NCI-H82 treated with DMSO at 0.1 percent for 48 hours (cell line): ENCODE data around the gene SLC6A9.

Experiments
- DNase-seq: peaks from one replicate; lab custom pipeline; 2025; ENCODE audit not compliant: unreplicated experiment; lab: John Stamatoyannopoulos, UW

Gene SLC6A9

DNA sequence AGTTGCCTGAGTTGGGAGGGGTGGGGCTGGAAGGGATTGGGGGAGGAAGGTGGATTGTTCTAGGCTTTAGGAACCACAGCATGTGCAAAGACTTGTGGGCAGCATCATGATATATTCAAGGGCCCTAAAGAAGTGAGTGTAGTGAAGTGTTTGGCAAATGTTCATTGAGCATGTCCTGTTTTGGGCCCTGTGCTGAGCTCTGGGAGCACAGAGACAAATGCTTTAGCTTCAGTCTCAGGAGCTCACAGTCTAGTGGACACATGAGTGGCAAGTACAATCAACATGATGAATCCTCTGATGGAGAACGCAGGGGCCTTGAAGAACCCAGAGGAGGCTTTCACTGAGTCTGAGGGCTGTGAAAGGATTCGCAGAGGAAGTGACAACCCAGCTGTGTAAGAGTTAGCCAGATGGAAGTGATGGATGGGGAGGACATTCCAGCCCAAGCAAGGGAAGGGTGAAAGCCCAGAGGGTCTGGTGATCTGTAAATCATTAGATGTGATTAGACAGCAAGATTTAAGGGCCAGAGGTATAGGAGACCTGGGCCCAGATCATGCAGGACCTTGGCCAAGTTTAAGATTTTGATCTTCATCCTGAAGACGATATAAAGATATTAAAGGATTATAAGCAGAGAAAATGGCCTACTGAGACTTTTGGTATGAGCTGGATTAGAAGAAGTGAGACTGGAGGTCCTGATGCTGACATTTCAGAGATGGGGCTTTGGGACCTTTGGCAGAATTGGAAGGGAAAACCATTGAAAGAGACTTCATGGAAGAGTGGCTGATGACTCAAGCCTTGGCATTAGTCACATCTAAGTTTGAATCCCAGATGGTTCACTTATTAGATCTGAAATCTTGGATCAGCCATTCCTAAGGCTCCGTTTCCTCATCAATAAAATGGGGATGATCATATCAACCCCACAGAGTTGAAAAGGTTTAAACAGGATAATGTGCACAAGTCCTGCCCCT is 80.0 kb downstream of the SLC6A9 start:
- peak; percentile 11 for DNase-seq

DNA sequence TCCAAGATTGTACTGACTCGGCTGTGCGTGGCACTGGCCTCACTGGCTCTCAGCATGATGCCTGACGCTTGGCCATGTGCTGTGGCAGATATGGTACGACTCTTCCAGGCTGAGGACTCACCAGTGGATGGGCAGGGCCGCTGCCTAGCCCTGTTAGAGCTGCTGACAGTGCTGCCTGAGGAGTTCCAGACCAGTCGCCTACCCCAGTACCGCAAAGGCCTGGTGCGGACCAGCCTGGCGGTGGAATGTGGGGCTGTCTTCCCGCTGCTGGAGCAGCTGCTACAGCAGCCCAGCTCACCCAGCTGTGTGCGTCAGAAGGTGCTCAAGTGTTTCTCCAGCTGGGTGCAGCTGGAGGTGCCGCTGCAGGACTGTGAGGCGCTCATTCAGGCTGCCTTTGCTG is 81.6 kb downstream of the SLC6A9 start:
- no peak for DNase-seq

DNA sequence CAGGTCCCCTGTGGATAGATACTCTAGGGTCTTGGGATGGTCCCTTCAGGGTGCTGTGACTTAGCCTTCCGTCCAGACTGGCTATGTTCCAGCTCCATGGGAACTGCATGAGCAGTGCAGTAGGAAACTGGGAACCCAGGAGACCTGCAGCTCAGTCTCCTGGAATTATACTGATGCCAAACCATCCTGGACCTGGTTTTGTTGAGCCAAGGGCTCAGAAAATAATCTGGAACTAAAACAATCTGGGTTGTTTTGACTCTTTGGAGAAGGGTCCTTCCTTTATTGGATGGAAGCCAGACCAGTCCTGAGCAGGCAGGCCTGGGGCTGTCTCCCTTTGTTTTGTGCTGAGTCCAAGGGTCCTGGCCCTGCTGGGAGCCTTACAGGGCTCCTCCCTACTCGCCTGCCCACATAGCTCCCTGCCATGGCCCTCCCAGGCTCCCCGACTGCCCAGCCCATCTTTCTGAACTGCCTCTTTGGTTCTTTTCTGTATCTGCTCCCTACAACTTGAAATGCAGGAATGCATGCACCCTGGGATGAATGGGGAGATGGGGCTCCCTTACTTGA is 83.3 kb downstream of the SLC6A9 start:
- DNase-seq = no peak

DNA sequence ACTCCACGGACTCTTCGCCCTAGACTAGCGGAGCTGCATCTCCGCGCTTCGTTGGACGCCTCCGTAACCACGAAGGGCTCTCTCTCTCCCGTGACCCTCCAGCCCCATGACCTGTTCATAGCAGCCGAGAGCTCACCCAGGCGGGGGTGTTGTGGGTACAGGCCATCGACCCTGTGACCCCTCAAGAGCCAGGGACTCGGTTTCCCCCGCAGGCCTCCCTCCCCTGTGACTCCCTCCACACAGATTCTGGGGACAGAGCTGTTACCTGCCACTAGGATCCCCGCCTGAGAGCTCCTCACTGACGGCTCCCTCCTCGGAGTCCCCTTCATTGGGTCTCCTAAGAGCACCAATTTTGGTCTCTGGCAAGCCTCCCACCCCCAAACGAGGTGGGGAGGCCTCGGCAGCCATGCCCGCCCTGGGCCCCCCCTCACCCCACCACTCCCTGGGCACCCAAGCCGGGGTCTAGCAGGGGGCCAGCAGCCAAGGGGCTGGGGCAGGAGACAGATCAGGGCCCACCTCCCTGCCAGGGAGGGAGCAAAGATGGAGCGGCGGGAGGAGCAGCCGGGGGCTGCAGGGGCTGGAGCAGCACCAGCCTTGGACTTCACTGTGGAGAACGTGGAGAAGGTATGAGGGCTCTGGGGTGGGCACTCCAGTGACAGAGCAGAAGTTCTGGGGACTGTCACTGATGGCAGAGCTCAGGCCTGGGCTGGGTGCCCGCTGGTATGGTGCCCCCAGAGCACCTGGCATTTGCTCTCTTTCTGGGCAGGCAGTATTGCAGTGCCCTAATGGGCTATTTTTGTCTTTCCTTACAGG is 84.0 kb downstream of the SLC6A9 start:
- DNase-seq = no peak
